ENCODE results near the gene TUT7.
"Not testable (repeated sequence)": the region's sequence is repeated elsewhere in the genome, so short reads cannot be mapped to it uniquely, and the experiment has no call there.

Gene TUT7, protein sequence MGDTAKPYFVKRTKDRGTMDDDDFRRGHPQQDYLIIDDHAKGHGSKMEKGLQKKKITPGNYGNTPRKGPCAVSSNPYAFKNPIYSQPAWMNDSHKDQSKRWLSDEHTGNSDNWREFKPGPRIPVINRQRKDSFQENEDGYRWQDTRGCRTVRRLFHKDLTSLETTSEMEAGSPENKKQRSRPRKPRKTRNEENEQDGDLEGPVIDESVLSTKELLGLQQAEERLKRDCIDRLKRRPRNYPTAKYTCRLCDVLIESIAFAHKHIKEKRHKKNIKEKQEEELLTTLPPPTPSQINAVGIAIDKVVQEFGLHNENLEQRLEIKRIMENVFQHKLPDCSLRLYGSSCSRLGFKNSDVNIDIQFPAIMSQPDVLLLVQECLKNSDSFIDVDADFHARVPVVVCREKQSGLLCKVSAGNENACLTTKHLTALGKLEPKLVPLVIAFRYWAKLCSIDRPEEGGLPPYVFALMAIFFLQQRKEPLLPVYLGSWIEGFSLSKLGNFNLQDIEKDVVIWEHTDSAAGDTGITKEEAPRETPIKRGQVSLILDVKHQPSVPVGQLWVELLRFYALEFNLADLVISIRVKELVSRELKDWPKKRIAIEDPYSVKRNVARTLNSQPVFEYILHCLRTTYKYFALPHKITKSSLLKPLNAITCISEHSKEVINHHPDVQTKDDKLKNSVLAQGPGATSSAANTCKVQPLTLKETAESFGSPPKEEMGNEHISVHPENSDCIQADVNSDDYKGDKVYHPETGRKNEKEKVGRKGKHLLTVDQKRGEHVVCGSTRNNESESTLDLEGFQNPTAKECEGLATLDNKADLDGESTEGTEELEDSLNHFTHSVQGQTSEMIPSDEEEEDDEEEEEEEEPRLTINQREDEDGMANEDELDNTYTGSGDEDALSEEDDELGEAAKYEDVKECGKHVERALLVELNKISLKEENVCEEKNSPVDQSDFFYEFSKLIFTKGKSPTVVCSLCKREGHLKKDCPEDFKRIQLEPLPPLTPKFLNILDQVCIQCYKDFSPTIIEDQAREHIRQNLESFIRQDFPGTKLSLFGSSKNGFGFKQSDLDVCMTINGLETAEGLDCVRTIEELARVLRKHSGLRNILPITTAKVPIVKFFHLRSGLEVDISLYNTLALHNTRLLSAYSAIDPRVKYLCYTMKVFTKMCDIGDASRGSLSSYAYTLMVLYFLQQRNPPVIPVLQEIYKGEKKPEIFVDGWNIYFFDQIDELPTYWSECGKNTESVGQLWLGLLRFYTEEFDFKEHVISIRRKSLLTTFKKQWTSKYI (N-terminal part only)

DNA sequence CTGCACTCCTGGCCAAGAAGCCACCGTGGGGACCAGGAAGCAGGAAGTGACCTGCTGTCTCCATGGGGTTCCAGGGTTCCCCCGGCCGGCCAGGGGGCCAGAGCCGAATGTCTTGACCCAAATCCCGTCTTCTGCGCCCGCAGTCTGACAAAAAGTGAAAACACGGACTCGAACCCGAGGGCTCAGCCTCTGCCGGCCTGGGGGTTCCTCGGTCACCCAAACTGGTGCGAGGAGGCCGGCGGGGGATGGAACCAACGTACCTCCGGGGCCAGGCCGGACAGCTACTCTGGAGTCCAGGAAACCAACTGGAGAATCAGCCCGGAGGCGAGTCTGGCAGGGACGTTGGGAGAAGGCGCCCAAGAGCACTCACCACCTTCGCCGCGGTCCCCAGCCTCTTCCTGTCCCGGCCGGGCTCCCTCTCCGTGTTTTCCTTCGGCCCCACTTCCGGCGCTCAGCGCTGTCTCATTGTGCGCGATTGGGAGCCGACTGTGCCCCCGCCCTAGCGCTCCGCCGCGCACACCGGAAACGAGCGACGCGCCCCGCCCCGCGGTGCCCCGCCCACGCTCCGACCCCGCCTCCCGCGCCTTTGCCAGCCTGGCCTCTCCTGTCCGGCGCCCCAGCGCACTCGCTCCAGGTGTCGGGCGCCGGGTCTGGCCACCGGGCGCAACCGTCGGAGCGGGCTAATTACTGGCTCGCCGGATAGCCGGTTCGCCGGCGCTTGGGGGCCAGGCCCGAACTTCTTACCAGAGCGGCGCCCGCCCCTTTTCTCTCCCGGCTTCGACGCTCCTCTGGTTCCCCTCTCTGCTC is at the start of gene TUT7:
TUT7 (minus strand) TSS at position 400 of the 807 bp plus-strand sequence. CDS start 1,211 bp downstream, outside the sequence.
- H3K36me3 ChIP-seq (ENCODE audit: low read length), result peaks cover 6% of the 10 kb centered on the region; the same call in 1 of the 2 replicates
- peak within 1 kb of the TSS; percentile 95 for H2AFZ ChIP-seq (ENCODE audit: low read depth, low read length, severe bottlenecking)
- peak within 1 kb of the TSS; percentile 74 for H3K9ac ChIP-seq (ENCODE audit: low read length)
- peaks cover 47% of the 10 kb centered on the region for H3K79me2 ChIP-seq (ENCODE audit: insufficient read depth, low read length)
- H3K27me3 ChIP-seq (ENCODE audit: low read length), result no peaks in the 10 kb centered on the region
- H3F3A ChIP-seq (ENCODE audit: insufficient read depth), result peaks cover 21% of the 10 kb centered on the region
- H3K9me3 ChIP-seq (ENCODE audit: insufficient read depth, low read length), result no peaks in the 10 kb centered on the region
- H3K27ac ChIP-seq (ENCODE audit: low read depth, low read length), result peak within 1 kb of the TSS; percentile 83
- H3K9me2 ChIP-seq (replicated peaks; ENCODE audit: insufficient read depth, low read length), result no peaks in the 10 kb centered on the region
- no peaks in the 10 kb centered on the region for H4K20me1 ChIP-seq (ENCODE audit: low read depth, low read length)
- H3K4me2 ChIP-seq (ENCODE audit: low read depth, low read length, poor library complexity, severe bottlenecking), result peak within 1 kb of the TSS; percentile 83
- no peak for TF ChIP-seq EZH2phosphoT487 (conservative IDR thresholded peaks at IDR 0.05; ENCODE audit: low read length)
- TF ChIP-seq, protein P1, sequence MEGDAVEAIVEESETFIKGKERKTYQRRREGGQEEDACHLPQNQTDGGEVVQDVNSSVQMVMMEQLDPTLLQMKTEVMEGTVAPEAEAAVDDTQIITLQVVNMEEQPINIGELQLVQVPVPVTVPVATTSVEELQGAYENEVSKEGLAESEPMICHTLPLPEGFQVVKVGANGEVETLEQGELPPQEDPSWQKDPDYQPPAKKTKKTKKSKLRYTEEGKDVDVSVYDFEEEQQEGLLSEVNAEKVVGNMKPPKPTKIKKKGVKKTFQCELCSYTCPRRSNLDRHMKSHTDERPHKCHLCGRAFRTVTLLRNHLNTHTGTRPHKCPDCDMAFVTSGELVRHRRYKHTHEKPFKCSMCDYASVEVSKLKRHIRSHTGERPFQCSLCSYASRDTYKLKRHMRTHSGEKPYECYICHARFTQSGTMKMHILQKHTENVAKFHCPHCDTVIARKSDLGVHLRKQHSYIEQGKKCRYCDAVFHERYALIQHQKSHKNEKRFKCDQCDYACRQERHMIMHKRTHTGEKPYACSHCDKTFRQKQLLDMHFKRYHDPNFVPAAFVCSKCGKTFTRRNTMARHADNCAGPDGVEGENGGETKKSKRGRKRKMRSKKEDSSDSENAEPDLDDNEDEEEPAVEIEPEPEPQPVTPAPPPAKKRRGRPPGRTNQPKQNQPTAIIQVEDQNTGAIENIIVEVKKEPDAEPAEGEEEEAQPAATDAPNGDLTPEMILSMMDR (IDR thresholded peaks at IDR 0.05; ENCODE audit: insufficient read depth, low read length, poor library complexity, severe bottlenecking), result no peak
- H3K4me3 ChIP-seq (ENCODE audit: insufficient read depth, low read length, poor library complexity, severe bottlenecking), result peak within 1 kb of the TSS; percentile 78

DNA sequence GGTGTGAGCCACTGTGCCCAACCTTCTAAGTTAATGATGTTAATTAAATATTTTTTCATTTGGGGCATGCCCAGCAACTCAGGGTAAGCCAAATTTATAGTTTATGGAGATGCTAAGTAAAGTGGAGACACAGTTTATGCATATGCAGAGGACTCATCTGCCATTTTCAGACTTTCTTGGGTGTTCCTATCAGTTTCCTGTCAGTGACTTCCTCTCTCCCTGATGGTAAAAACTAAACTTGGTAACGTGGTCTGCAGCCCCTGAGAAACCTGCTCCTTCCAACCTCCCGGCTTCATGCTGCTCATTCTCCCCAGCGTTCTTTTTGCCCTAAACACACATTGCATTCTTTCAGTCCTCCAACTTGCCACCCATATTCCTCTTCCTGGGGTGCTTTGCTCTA is 48.4 kb upstream of the TUT7 start:
- TF ChIP-seq, protein P1 (IDR thresholded peaks at IDR 0.05; ENCODE audit: insufficient read depth, low read length, poor library complexity, severe bottlenecking), result no peak
- TF ChIP-seq EZH2phosphoT487 (conservative IDR thresholded peaks at IDR 0.05; ENCODE audit: low read length), result no peak
- no peaks in the 10 kb centered on the region for H3K9me3 ChIP-seq (ENCODE audit: insufficient read depth, low read length)
- H3K9ac ChIP-seq (ENCODE audit: low read length), result no peak overlapping the region
- H3K79me2 ChIP-seq (ENCODE audit: insufficient read depth, low read length), result no peaks in the 10 kb centered on the region
- no peak overlapping the region for H3K4me3 ChIP-seq (ENCODE audit: insufficient read depth, low read length, poor library complexity, severe bottlenecking)
- no peaks in the 10 kb centered on the region for H4K20me1 ChIP-seq (ENCODE audit: low read depth, low read length)
- no peak overlapping the region for H3K4me2 ChIP-seq (ENCODE audit: low read depth, low read length, poor library complexity, severe bottlenecking)
- H3K27ac ChIP-seq (ENCODE audit: low read depth, low read length), result no peak overlapping the region
- no peaks in the 10 kb centered on the region for H3K9me2 ChIP-seq (replicated peaks; ENCODE audit: insufficient read depth, low read length)
- no peaks in the 10 kb centered on the region for H3F3A ChIP-seq (ENCODE audit: insufficient read depth)
- no peaks in the 10 kb centered on the region for H3K36me3 ChIP-seq (ENCODE audit: low read length)
- H2AFZ ChIP-seq (ENCODE audit: low read depth, low read length, severe bottlenecking), result no peak overlapping the region
- H3K27me3 ChIP-seq (ENCODE audit: low read length), result no peaks in the 10 kb centered on the region

DNA sequence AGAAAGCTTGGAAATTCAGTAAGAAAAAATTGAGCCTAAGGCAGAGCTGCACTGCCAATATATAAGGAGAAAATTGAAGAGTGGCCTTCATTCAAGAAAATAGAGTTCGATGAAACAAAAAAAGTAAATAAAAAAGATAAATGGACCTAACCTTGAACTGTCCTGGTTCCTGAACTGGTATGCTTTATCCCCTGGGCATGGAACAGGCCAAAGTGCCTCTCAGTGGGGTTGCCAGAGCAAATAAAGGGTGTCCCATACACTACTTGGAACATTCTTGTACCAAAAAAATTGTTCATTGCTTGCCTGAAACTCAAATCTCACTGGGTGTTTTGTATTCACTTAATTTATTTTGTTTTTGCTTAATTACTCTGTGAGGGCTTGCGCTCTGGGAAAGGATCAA is 42.2 kb upstream of the TUT7 start:
- H3F3A ChIP-seq (ENCODE audit: insufficient read depth), result no peaks in the 10 kb centered on the region
- H3K27ac ChIP-seq (ENCODE audit: low read depth, low read length), result no peak overlapping the region
- TF ChIP-seq, protein P1 (IDR thresholded peaks at IDR 0.05; ENCODE audit: insufficient read depth, low read length, poor library complexity, severe bottlenecking), result no peak
- no peak for TF ChIP-seq EZH2phosphoT487 (conservative IDR thresholded peaks at IDR 0.05; ENCODE audit: low read length)
- no peak overlapping the region for H2AFZ ChIP-seq (ENCODE audit: low read depth, low read length, severe bottlenecking)
- no peaks in the 10 kb centered on the region for H3K27me3 ChIP-seq (ENCODE audit: low read length)
- no peak overlapping the region for H3K4me2 ChIP-seq (ENCODE audit: low read depth, low read length, poor library complexity, severe bottlenecking)
- no peaks in the 10 kb centered on the region for H3K9me3 ChIP-seq (ENCODE audit: insufficient read depth, low read length)
- no peaks in the 10 kb centered on the region for H4K20me1 ChIP-seq (ENCODE audit: low read depth, low read length)
- H3K79me2 ChIP-seq (ENCODE audit: insufficient read depth, low read length), result no peaks in the 10 kb centered on the region
- H3K9ac ChIP-seq (ENCODE audit: low read length), result no peak overlapping the region
- H3K9me2 ChIP-seq (replicated peaks; ENCODE audit: insufficient read depth, low read length), result no peaks in the 10 kb centered on the region
- H3K36me3 ChIP-seq (ENCODE audit: low read length), result no peaks in the 10 kb centered on the region
- H3K4me3 ChIP-seq (ENCODE audit: insufficient read depth, low read length, poor library complexity, severe bottlenecking), result no peak overlapping the region

DNA sequence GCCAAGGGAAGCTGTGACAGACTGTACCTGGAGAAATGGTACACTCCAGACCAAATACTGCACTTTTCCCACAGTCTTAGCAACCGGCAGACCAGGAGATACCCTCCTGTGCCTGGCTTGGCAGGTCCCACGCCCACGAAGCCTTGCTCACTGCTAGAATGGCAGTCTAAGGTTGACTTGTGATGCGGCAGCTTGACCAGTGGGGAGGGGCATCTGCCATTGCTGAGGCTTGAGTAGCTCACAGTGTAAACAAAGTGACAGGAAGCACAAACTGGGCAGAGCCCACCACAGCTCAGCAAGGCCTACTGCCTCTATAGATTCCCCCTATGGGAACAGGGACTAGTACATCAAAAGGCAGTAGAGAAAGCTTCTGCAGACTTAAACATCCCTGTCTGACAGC is 36.0 kb upstream of the TUT7 start:
- not testable (repeated sequence) for H3K9me3 ChIP-seq (ENCODE audit: insufficient read depth, low read length); H2AFZ ChIP-seq (ENCODE audit: low read depth, low read length, severe bottlenecking); H3K4me3 ChIP-seq (ENCODE audit: insufficient read depth, low read length, poor library complexity, severe bottlenecking); H4K20me1 ChIP-seq (ENCODE audit: low read depth, low read length); H3K9me2 ChIP-seq (replicated peaks; ENCODE audit: insufficient read depth, low read length); H3K79me2 ChIP-seq (ENCODE audit: insufficient read depth, low read length); H3K27me3 ChIP-seq (ENCODE audit: low read length); H3K9ac ChIP-seq (ENCODE audit: low read length); H3K36me3 ChIP-seq (ENCODE audit: low read length); H3F3A ChIP-seq (ENCODE audit: insufficient read depth); H3K4me2 ChIP-seq (ENCODE audit: low read depth, low read length, poor library complexity, severe bottlenecking); H3K27ac ChIP-seq (ENCODE audit: low read depth, low read length)

Data from SU-DHL-6 (cell line).